Measurements from ENCODE around the gene ABLIM1.

Gene ABLIM1

DNA sequence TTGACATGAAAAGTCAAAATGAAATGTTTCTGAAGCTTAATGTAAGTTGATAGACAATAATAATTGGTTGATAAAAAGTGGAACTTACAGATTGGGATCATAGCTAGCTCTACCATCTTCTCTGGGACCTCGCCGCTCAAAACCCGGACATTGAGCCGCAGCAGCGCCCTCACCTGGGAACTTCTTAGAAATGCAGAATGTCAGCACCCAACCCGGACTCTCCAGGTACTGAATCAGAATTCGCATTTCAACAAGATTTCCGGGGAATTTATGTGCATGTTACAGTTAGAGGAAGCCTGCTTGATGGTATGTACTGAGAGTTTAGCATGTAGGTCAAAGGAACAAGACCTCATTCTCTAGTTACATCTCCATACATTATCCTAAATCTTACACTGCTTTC lies 36.7 kb upstream of the ABLIM1 start:
- no peak overlapping the region for H3K4me3 ChIP-seq (ENCODE audit: low read length)
- no peak for DNase-seq (ENCODE audit: low read depth)
- TF ChIP-seq, protein P1, sequence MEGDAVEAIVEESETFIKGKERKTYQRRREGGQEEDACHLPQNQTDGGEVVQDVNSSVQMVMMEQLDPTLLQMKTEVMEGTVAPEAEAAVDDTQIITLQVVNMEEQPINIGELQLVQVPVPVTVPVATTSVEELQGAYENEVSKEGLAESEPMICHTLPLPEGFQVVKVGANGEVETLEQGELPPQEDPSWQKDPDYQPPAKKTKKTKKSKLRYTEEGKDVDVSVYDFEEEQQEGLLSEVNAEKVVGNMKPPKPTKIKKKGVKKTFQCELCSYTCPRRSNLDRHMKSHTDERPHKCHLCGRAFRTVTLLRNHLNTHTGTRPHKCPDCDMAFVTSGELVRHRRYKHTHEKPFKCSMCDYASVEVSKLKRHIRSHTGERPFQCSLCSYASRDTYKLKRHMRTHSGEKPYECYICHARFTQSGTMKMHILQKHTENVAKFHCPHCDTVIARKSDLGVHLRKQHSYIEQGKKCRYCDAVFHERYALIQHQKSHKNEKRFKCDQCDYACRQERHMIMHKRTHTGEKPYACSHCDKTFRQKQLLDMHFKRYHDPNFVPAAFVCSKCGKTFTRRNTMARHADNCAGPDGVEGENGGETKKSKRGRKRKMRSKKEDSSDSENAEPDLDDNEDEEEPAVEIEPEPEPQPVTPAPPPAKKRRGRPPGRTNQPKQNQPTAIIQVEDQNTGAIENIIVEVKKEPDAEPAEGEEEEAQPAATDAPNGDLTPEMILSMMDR (conservative IDR thresholded peaks at IDR 0.05; ENCODE audit: low read depth, low read length), result peak; percentile 65

DNA sequence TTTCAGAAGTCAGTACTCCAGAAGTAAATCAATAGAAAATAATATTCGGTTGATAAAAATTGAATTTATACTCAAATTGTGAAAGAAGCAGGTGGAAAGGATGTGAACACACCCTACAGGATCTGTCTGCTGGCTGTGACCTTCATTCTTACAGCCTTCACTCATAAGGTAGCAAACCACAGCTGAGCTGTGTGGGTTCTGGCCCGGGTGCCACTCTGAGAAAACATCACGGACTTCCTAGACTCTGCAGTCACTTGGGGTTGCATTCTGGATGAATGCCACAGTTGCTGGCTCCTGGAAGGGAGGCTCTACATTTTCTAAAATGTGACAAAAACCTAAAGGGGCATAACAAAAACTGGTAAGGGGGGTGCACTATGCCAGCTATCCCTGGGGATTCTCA lies 36.0 kb upstream of the ABLIM1 start:
- TF ChIP-seq, protein P1 (conservative IDR thresholded peaks at IDR 0.05; ENCODE audit: low read depth, low read length), result no peak

DNA sequence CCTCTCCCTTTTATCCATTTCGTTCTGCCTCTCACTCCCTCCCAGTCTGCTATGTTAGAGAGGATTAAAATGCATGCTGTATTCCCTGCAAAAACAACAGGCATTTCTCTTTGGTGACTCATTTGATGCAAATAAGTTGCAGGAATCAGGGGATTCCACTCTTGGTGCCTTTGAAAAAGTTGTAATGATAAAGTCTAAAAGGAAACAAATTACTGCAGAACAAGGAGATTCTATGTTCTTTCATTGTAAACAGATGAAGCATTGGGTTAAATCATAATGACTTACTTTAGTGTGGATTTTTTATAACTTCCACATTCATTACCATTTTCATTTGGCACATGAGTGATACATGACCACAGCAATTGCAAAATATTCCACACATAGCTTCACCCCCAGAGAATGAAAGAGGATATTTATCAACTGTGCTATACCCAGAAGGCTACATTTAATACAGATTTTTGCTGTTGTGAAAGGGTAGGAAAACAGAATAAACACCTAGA lies 33.4 kb upstream of the ABLIM1 start:
- TF ChIP-seq, protein P1 (conservative IDR thresholded peaks at IDR 0.05; ENCODE audit: low read depth, low read length), result no peak
- H3K4me3 ChIP-seq (ENCODE audit: low read length), result no peak overlapping the region
- DNase-seq (ENCODE audit: low read depth), result no peak

More for the DNA sequence above, 36.0 kb upstream of the ABLIM1 start:
- no peak for DNase-seq (ENCODE audit: low read depth)
- no peak overlapping the region for H3K4me3 ChIP-seq (ENCODE audit: low read length)

DNA sequence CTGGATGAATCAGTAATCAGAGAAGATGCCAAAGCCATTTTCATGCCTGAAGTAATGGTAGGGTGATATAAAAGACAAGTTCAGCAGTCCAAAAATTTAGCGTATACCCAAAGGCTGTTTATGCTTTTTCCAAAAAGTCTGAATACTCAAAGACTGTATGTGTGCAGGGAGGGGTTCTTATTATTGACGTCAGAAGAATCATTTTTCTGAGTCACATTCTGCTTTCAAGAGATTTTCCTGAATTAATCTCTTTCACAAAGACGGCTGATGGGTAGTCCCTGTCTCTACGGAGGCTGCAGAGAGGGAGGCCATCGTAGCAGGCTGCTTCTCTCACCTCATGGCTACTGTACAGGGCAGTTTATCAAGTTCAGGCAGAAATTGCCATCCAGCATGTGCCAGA lies 30.7 kb upstream of the ABLIM1 start:
- no peak overlapping the region for H3K4me3 ChIP-seq (ENCODE audit: low read length)
- TF ChIP-seq, protein P1 (conservative IDR thresholded peaks at IDR 0.05; ENCODE audit: low read depth, low read length), result no peak
- DNase-seq (ENCODE audit: low read depth), result no peak

DNA sequence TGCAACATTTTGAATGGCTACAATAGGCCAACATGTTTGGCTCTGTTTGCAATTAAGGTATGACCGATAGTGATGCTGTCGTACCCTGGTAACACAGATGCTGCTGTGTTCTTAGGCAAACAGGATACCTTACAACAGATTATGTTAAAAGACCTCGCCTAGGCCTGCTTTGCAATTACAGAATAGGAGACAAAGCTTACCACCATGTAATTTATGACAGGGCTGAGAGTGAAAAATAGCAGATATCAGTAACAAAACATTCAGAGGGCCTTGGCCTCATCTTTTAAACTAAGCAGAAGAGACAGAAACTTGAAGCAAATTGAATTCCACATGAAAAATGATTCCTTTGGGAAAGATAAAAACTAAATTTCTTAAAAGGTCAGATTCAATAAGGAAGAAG lies 29.4 kb upstream of the ABLIM1 start:
- H3K4me3 ChIP-seq (ENCODE audit: low read length), result no peak overlapping the region
- DNase-seq (ENCODE audit: low read depth), result no peak
- TF ChIP-seq, protein P1 (conservative IDR thresholded peaks at IDR 0.05; ENCODE audit: low read depth, low read length), result no peak

DNA sequence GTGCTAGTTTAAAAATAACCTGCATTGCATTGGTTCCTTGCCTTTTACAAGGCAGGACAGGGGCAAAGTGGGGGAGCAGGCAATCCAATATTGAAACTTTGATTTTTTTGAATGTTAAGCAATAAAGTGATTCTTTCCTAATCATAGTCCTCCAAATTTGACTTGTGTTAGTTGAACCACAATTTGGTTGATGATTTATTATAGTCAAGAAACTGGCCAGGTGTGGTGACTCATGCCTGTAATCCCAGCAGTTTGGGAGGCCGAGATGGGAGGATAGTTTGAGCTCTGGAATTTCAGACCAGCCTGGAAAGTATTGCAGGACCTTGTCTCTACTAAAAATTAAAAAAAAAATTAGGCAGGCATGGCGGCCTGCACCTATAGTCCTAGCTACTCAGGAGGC lies 27.9 kb upstream of the ABLIM1 start:
- no peak for DNase-seq (ENCODE audit: low read depth)
- TF ChIP-seq, protein P1 (conservative IDR thresholded peaks at IDR 0.05; ENCODE audit: low read depth, low read length), result no peak
- no peak overlapping the region for H3K4me3 ChIP-seq (ENCODE audit: low read length)

DNA sequence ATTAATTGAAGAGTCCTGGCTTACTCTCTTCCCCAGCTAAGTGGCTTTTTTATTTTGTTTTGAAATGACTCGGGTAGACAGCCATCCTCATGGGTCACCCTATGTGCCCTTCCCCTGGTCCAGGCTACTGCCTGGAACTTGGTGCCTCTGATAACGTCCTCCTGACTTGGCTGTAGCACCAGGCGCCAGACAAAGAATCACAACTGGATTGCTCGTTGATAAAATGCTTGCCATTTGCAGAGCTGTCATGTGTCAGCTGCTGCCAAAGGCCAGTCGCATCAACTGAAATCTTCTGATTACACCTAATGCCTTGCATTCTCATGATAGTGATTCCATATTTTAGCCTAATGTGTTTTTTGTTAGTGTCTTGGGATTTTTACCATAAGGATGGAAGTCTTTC lies 27.4 kb upstream of the ABLIM1 start:
- H3K4me3 ChIP-seq (ENCODE audit: low read length), result no peak overlapping the region
- TF ChIP-seq, protein P1 (conservative IDR thresholded peaks at IDR 0.05; ENCODE audit: low read depth, low read length), result no peak
- DNase-seq (ENCODE audit: low read depth), result no peak
